H1 (cell line): ENCODE measurements around the gene TP53I13. TPM values are rescaled to one million over a fixed set of nuclear protein-coding genes. Genes with fewer than 3 reads are reported as not detected.

ENCODE experiments used
- ASH2L ChIP-seq: fragments of 200-600, 300-600 bp; sonication (generic); IDR thresholded peaks from one replicate; pipeline ENCODE4 v1.7.1; 2017; ENCODE audit warnings: low read length
- CHD2 ChIP-seq: IDR thresholded peaks from 2 replicates; pipeline ENCODE4 v1.6.1; 2012; ENCODE audit warnings: low read length, improper control_type of control experiment
- CREB1 ChIP-seq: IDR thresholded peaks from 2 replicates; pipeline ENCODE4 v1.6.1; 2012; ENCODE audit warnings: inconsistent platforms
- FOSL1 ChIP-seq: IDR thresholded peaks from 2 replicates; pipeline ENCODE4 v1.6.1; 2011; ENCODE audit warnings: mild to moderate bottlenecking, low read depth, low read length, moderate library complexity; ENCODE audit not compliant: insufficient read depth
- GABPA ChIP-seq: IDR thresholded peaks from 2 replicates; pipeline ENCODE4 v1.6.1; 2011; ENCODE audit warnings: mild to moderate bottlenecking, low read length, moderate library complexity, borderline replicate concordance; ENCODE audit not compliant: insufficient read depth
- HDAC2 ChIP-seq, 2 experiments: fragments of 300-600 bp in 1 of 2; sonication (generic) in 1 of 2; IDR thresholded peaks; 2 replicates each; pipeline ENCODE4 v1.6.1; 2011 to 2012; ENCODE audit warnings: low read depth in 2 of 2, low read length in 2 of 2, mild to moderate bottlenecking in 2 of 2, moderate library complexity in 2 of 2, borderline replicate concordance in 1 of 2, inconsistent platforms in 1 of 2
- POLR2AphosphoS5 ChIP-seq: IDR thresholded peaks from 2 replicates; pipeline ENCODE4 v1.6.1; 2011; ENCODE audit warnings: low read depth, low read length
- SIN3A ChIP-seq, 2 experiments: IDR thresholded peaks in 1 of 2; conservative IDR thresholded peaks in 1 of 2; 2 replicates each; pipeline ENCODE4 v1.6.1; 2011 to 2012; ENCODE audit warnings: low read length in 2 of 2, improper control_type of control experiment in 1 of 2, low read depth in 1 of 2, mild to moderate bottlenecking in 1 of 2
- TBP ChIP-seq: IDR thresholded peaks from 2 replicates; pipeline ENCODE4 v1.6.1; 2011; ENCODE audit warnings: low read depth, low read length, improper control_type of control experiment
- polyA plus RNA-seq, 7 experiments: library from polyadenylated mRNA; depleted of rRNA in 3 of 7; stranded (reverse) in 5 of 7; unstranded in 2 of 7; fragments of >200 nt in 5 of 7; fragments of 200-250 nt in 2 of 7; gene quantifications; 1 replicate in 5 of 7; 2 replicates in 1 of 7; 4 replicates in 1 of 7; pipeline versions ENCODE4 v1.2.1 to v1.2.3, GENCODE V29; 2011 to 2013; ENCODE audit warnings: missing spikeins in 2 of 7, mixed read lengths in 2 of 7
- total RNA-seq: library from RNA; stranded (reverse); fragmentation: NEBNext Ultra II Directional; extraction: Animal tissue kit (Norgen Biotek cat#: 25700); gene quantifications from 2 replicates; pipeline ENCODE4 v1.2.1, GENCODE V29; 2021
- TF ChIP-seq, protein P1 (sequence below), 3 experiments: IDR thresholded peaks; 1 replicate in 2 of 3; 2 replicates in 1 of 3; pipeline versions ENCODE4 v1.5.1 to v1.6.1; 2011; ENCODE audit warnings: low read length in 3 of 3, mild to moderate bottlenecking in 3 of 3, inconsistent platforms in 2 of 3, low read depth in 1 of 3, moderate library complexity in 1 of 3; ENCODE audit not compliant: insufficient read depth in 1 of 3; ENCODE audit errors: control extremely low read depth in 1 of 3
- TF ChIP-seq, protein P2 (sequence below): IDR thresholded peaks from 2 replicates; pipeline ENCODE4 v1.6.1; 2012; ENCODE audit warnings: inconsistent platforms

TP53I13 gene
- total and polyA plus RNA-seq, 2 of the 8 experiments (the other 6 are each of a cell fraction or from before 2014, with no cell fraction given), result 22.4 to 35.7 TPM

DNA sequence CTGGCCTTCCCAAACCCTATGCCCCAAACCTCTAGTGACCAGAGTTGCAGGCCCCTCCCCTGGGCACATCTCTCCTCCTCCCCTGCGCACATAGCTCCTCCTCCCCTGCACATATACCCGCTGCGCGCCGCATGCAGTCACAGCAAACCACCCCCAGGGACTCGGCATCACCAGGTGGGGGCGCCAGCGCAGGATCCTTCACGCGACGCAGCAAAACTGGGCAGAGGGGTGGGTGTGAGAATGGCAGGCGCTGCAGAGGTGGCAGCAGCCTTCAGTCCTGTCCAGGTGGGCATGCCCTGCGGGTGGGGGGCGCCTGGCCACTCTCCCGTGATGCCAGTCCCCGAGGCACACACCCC, 48.6 kb downstream of the TP53I13 start (continued):
- no peak for TF ChIP-seq CHD2
- TF ChIP-seq TBP, result no peak
- TF ChIP-seq SIN3A (conservative IDR thresholded peaks at IDR 0.05 in 1 of 2, IDR thresholded peaks at IDR 0.05 in 1 of 2; ENCODE audit: low read depth in 1 of 2, low read length in 2 of 2), result 0 out of 4 replicates have a peak, but pooled peaks of 1 of the 2 experiments have one; percentile 50
- TF ChIP-seq, protein P1, sequence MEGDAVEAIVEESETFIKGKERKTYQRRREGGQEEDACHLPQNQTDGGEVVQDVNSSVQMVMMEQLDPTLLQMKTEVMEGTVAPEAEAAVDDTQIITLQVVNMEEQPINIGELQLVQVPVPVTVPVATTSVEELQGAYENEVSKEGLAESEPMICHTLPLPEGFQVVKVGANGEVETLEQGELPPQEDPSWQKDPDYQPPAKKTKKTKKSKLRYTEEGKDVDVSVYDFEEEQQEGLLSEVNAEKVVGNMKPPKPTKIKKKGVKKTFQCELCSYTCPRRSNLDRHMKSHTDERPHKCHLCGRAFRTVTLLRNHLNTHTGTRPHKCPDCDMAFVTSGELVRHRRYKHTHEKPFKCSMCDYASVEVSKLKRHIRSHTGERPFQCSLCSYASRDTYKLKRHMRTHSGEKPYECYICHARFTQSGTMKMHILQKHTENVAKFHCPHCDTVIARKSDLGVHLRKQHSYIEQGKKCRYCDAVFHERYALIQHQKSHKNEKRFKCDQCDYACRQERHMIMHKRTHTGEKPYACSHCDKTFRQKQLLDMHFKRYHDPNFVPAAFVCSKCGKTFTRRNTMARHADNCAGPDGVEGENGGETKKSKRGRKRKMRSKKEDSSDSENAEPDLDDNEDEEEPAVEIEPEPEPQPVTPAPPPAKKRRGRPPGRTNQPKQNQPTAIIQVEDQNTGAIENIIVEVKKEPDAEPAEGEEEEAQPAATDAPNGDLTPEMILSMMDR (IDR thresholded peaks at IDR 0.05; ENCODE audit: control extremely low read depth in 1 of 3, insufficient read depth in 1 of 3, low read depth in 1 of 3, low read length in 3 of 3), result peak; percentile 70 to 86 (median 74)
- TF ChIP-seq ASH2L, result no peak
- TF ChIP-seq HDAC2 (IDR thresholded peaks at IDR 0.05; ENCODE audit: borderline replicate concordance in 1 of 2, low read depth in 2 of 2, low read length in 2 of 2), result peak; percentile 69 to 91; a peak in 3 of 4 replicates
- TF ChIP-seq GABPA, result no peak
- peak; percentile 81 for TF ChIP-seq CREB1
- TF ChIP-seq POLR2AphosphoS5, result no peak
- TF ChIP-seq, protein P2, sequence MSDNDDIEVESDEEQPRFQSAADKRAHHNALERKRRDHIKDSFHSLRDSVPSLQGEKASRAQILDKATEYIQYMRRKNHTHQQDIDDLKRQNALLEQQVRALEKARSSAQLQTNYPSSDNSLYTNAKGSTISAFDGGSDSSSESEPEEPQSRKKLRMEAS, result peak; percentile 85
- TF ChIP-seq FOSL1, result no peak
